ENCODE data around the gene SDCBP2. TPM values are rescaled to one million over a fixed set of nuclear protein-coding genes. Genes with fewer than 3 reads are reported as not detected.
A peak's percentile ranks its signal among the peaks of the same experiment; 100 is the strongest.

The SDCBP2 gene
- total RNA-seq, 1 donor from 2014 or later: 3.6 TPM

- no peak for DNase-seq
Measured at GRCh38 chr20:1312904-1313235, 16.1 kb downstream of the SDCBP2 start.

- DNase-seq: no peak
Measured at GRCh38 chr20:1312308-1312707, 16.6 kb downstream of the SDCBP2 start.

GRCh38 chr20:1310506-1311190, 18.3 kb downstream of the SDCBP2 start:
- DNase-seq: no peak

- peak; percentile 24 for DNase-seq
Measured at GRCh38 chr20:1310071-1310470, 18.9 kb downstream of the SDCBP2 start.

- DNase-seq: no peak
Measured at GRCh38 chr20:1309439-1309847, 19.5 kb downstream of the SDCBP2 start.

- DNase-seq: no peak
Measured at GRCh38 chr20:1308702-1309095, 20.2 kb downstream of the SDCBP2 start.

GRCh38 chr20:1308067-1308701, 20.8 kb downstream of the SDCBP2 start:
- DNase-seq: no peak

GRCh38 chr20:1307571-1307971, 21.4 kb downstream of the SDCBP2 start:
- no peak for DNase-seq

GRCh38 chr20:1307171-1307570, 21.8 kb downstream of the SDCBP2 start:
- no peak for DNase-seq

GRCh38 chr20:1306316-1307135, 22.4 kb downstream of the SDCBP2 start:
- no peak for DNase-seq

GRCh38 chr20:1305712-1306111, 23.2 kb downstream of the SDCBP2 start:
- no peak for DNase-seq

- DNase-seq: peak; percentile 47
Measured at GRCh38 chr20:1304710-1305515, 24.0 kb downstream of the SDCBP2 start.

- peak; percentile 25 for DNase-seq
Measured at GRCh38 chr20:1302685-1303541, 26.0 kb downstream of the SDCBP2 start.

- no peak for DNase-seq
Measured at GRCh38 chr20:1301031-1301529, 27.9 kb downstream of the SDCBP2 start.

GRCh38 chr20:1300083-1300840, 28.7 kb downstream of the SDCBP2 start:
- DNase-seq: no peak

GRCh38 chr20:1299522-1299921, 29.4 kb downstream of the SDCBP2 start:
- DNase-seq: no peak

GRCh38 chr20:1298888-1299511, 29.9 kb downstream of the SDCBP2 start:
- no peak for DNase-seq

- no peak for DNase-seq
Measured at GRCh38 chr20:1298166-1298565, 30.8 kb downstream of the SDCBP2 start.

- DNase-seq: no peak
Measured at GRCh38 chr20:1297486-1297885, 31.5 kb downstream of the SDCBP2 start.

- DNase-seq: no peak
Measured at GRCh38 chr20:1296922-1297321, 32.0 kb downstream of the SDCBP2 start.

Data from tongue (tissue), 2 donors.